ENCODE data around the gene GGCT.
A peak's percentile ranks its signal among the peaks of the same experiment; 100 is the strongest.
"Not testable (repeated sequence)": the region's sequence is repeated elsewhere in the genome, so short reads cannot be mapped to it uniquely, and the experiment has no call there.

Gene GGCT

GRCh38 chr7:30485667-30486066 is 19.0 kb downstream of the GGCT start:
- H3K36me3 ChIP-seq (ENCODE audit: control insufficient read depth, insufficient read depth, low read length): no peaks in the 10 kb centered on the region
- H2AFZ ChIP-seq: no peak overlapping the region
- no peaks in the 10 kb centered on the region for H3K9me3 ChIP-seq (ENCODE audit: control insufficient read depth, low read length)
- TF ChIP-seq CTCF (IDR thresholded peaks at IDR 0.05): no peak
- no peak overlapping the region for H3K4me3 ChIP-seq (ENCODE audit: low read depth, low read length)
- no peak overlapping the region for H3K4me2 ChIP-seq (ENCODE audit: low read length)
- no peak overlapping the region for H3K9ac ChIP-seq
- no peaks in the 10 kb centered on the region for H3K4me1 ChIP-seq
- no peaks in the 10 kb centered on the region for H3K27me3 ChIP-seq (ENCODE audit: control insufficient read depth, insufficient read depth, low read length)
- no peaks in the 10 kb centered on the region for H3K79me2 ChIP-seq
- H3K27ac ChIP-seq: no peak overlapping the region

- H3K4me3 ChIP-seq (ENCODE audit: low read depth, low read length); H2AFZ ChIP-seq; H3K36me3 ChIP-seq (ENCODE audit: control insufficient read depth, insufficient read depth, low read length); H3K27me3 ChIP-seq (ENCODE audit: control insufficient read depth, insufficient read depth, low read length); H3K4me2 ChIP-seq (ENCODE audit: low read length); H3K9me3 ChIP-seq (ENCODE audit: control insufficient read depth, low read length); H3K27ac ChIP-seq; H3K4me1 ChIP-seq; H3K9ac ChIP-seq; H3K79me2 ChIP-seq: not testable (repeated sequence)
Observed at GRCh38 chr7:30481416-30481815, 23.2 kb downstream of the GGCT start.

- H3K27ac ChIP-seq: peak overlapping the region; percentile 88
Observed at GRCh38 chr7:30479202-30480120, 25.2 kb downstream of the GGCT start.

GRCh38 chr7:30478349-30479201 is 26.1 kb downstream of the GGCT start, which contains the start of gene NOD1:
TSS of gene NOD1 (minus strand) at chr7:30478784. CDS start at chr7:30456921, 21,863 bp downstream.
- no peaks in the 10 kb centered on the region for H3K27me3 ChIP-seq (ENCODE audit: control insufficient read depth, insufficient read depth, low read length)
- no peaks in the 10 kb centered on the region for H3K9me3 ChIP-seq (ENCODE audit: control insufficient read depth, low read length)
- H3K4me1 ChIP-seq: no peaks in the 10 kb centered on the region
- H3K27ac ChIP-seq: peak within 1 kb of the TSS; percentile 88
- peak within 1 kb of the TSS; percentile 75 for H3K4me3 ChIP-seq (ENCODE audit: low read depth, low read length)
- H3K79me2 ChIP-seq: peaks cover 4% of the 10 kb centered on the region
- peak within 1 kb of the TSS; percentile 54 for H3K9ac ChIP-seq
- peak within 1 kb of the TSS; percentile 98 for H3K4me2 ChIP-seq (ENCODE audit: low read length)
- H3K36me3 ChIP-seq (ENCODE audit: control insufficient read depth, insufficient read depth, low read length): no peaks in the 10 kb centered on the region
- peak within 1 kb of the TSS; percentile 84 for H2AFZ ChIP-seq
- peak; percentile 17 for TF ChIP-seq CTCF (IDR thresholded peaks at IDR 0.05)

More at GRCh38 chr7:30479202-30480120, 25.2 kb downstream of the GGCT start:
- Histone ChIP-seq H3K36me3 (ENCODE audit: control insufficient read depth, insufficient read depth, low read length) (no peaks in the 10 kb centered on the region), H2AFZ (peak overlapping the region; percentile 84), H3K79me2 (peaks cover 4% of the 10 kb centered on the region), H3K9me3 (ENCODE audit: control insufficient read depth, low read length) (no peaks in the 10 kb centered on the region), H3K4me2 (ENCODE audit: low read length) (peak overlapping the region; percentile 98), H3K9ac (peak overlapping the region; percentile 54), H3K4me1 (no peaks in the 10 kb centered on the region), H3K4me3 (ENCODE audit: low read depth, low read length) (peak overlapping the region; percentile 75), H3K27me3 (ENCODE audit: control insufficient read depth, insufficient read depth, low read length) (no peaks in the 10 kb centered on the region)
- no peak for TF ChIP-seq CTCF (IDR thresholded peaks at IDR 0.05)
